K562 (cell line): Measurements from ENCODE around the gene SUCNR1. TPM values are rescaled to one million over a fixed set of nuclear protein-coding genes. Genes with fewer than 3 reads are reported as not detected.

Source experiments
- ARID1B ChIP-seq: fragments of 450-650 bp; IDR thresholded peaks from 2 replicates; pipeline ENCODE4 v1.6.1; 2016; ENCODE audit warnings: antibody characterized with exemption, mild to moderate bottlenecking, inconsistent platforms
- CEBPB ChIP-seq: fragments of 450-650 bp; IDR thresholded peaks from 2 replicates; pipeline ENCODE4 v1.6.1; 2016; ENCODE audit warnings: missing genetic modification characterization, missing compliant biosample characterization
- EZH2 ChIP-seq: IDR thresholded peaks from 2 replicates; pipeline ENCODE4 v1.6.1; 2012; ENCODE audit warnings: low read depth, mild to moderate bottlenecking, inconsistent platforms, low read length, borderline replicate concordance
- FOSL1 ChIP-seq: fragments of 200-800 bp; sonication (Bioruptor generic); conservative IDR thresholded peaks from 2 replicates; pipeline ENCODE4 v1.6.1; 2016; ENCODE audit warnings: missing genetic modification characterization, missing compliant biosample characterization
- FOXO4 ChIP-seq: fragments of 450-650 bp; formaldehyde crosslinking; IDR thresholded peaks from 2 replicates; pipeline ENCODE4 v1.4.0; 2020; ENCODE audit warnings: mild to moderate bottlenecking, moderate library complexity
- HBP1 ChIP-seq: fragments of 450-650 bp; formaldehyde crosslinking; IDR thresholded peaks from 2 replicates; pipeline ENCODE4 v1.4.0; 2022; ENCODE audit warnings: missing genetic modification characterization
- HMBOX1 ChIP-seq: sonication (generic); IDR thresholded peaks from 2 replicates; pipeline ENCODE4 v1.6.1; 2016
- KAT7 ChIP-seq: sonication (generic); formaldehyde crosslinking; IDR thresholded peaks from 2 replicates; pipeline ENCODE4 v1.8.0; 2022; ENCODE audit warnings: missing genetic modification reagents, mild to moderate bottlenecking, borderline replicate concordance
- RBBP5 ChIP-seq: fragments of 200-600 bp; sonication (generic); IDR thresholded peaks from 2 replicates; pipeline ENCODE4 v1.6.1; 2012; ENCODE audit warnings: borderline replicate concordance, mild to moderate bottlenecking, low read length, control low read depth, inconsistent platforms; ENCODE audit not compliant: insufficient read depth, poor library complexity, severe bottlenecking
- TCFL5 ChIP-seq: fragments of 250-450 bp; sonication (Bioruptor Pico); conservative IDR thresholded peaks from 2 replicates; pipeline ENCODE4 v1.6.1; 2021; ENCODE audit warnings: mild to moderate bottlenecking, moderate library complexity, matching md5 sums
- TGIF2 ChIP-seq: sonication (generic); formaldehyde crosslinking; IDR thresholded peaks from 2 replicates; pipeline ENCODE4 v1.8.1; 2022; ENCODE audit warnings: mild to moderate bottlenecking, missing genetic modification reagents, moderate library complexity
- ZBTB40 ChIP-seq, 2 experiments: fragments of 450-650 bp in 1 of 2; sonication (generic) in 1 of 2; formaldehyde crosslinking in 1 of 2; IDR thresholded peaks; 2 replicates each; pipeline versions ENCODE4 v1.7.1 to v1.9.0; 2016 to 2022; ENCODE audit warnings: inconsistent platforms in 1 of 2, mild to moderate bottlenecking in 1 of 2, missing genetic modification reagents in 1 of 2
- ZNF165 ChIP-seq: fragments of 250-450 bp; sonication (Bioruptor Pico); IDR thresholded peaks from 2 replicates; pipeline ENCODE4 v1.4.0; 2020; ENCODE audit warnings: borderline replicate concordance
- ZNF239 ChIP-seq: fragments of 250-450 bp; sonication (Bioruptor Pico); IDR thresholded peaks from 2 replicates; pipeline ENCODE4 v1.4.0; 2020; ENCODE audit warnings: mild to moderate bottlenecking
- polyA plus RNA-seq, 8 experiments: library from polyadenylated mRNA; depleted of rRNA in 4 of 8; stranded (reverse) in 5 of 8; unstranded in 3 of 8; fragments of >200 nt; fragmentation: Nextera tagmentation in 2 of 8; fragmentation: Illumina TruSeq in 1 of 8; extraction: Ambion mirVana in 2 of 8; extraction: Trizol in 1 of 8; gene quantifications; 2 replicates each; pipeline versions ENCODE4 v1.2.1 to v1.2.3, GENCODE V29; 2011 to 2014; ENCODE audit warnings: inconsistent platforms in 1 of 8, missing spikeins in 1 of 8
- total RNA-seq, 7 experiments: library from RNA; depleted of rRNA in 6 of 7; stranded (reverse); fragments of >200 nt in 6 of 7; fragmentation: Illumina TruSeq in 2 of 7; extraction: Trizol in 2 of 7; gene quantifications; 2 replicates each; pipeline versions ENCODE4 v1.2.1 to v1.2.3, GENCODE V29; 2011 to 2021; ENCODE audit warnings: low replicate concordance in 1 of 7

Gene SUCNR1
- total and polyA plus RNA-seq, 9 of the 15 experiments (the other 6 are each of a cell fraction or from before 2014, with no cell fraction given): 0.04 to 0.54 (median 0.13) TPM

GRCh38 chr3:151933234-151933853 lies 59.9 kb downstream of the SUCNR1 start (continued):
- no peak for TF ChIP-seq ZBTB40 (IDR thresholded peaks at IDR 0.05)
- TF ChIP-seq ZBTB40 (CRISPR knock-in tag; IDR thresholded peaks at IDR 0.05): no peak
- no peak for TF ChIP-seq HBP1
- no peak for TF ChIP-seq ZNF239 (CRISPR knock-in tag)
- no peak for TF ChIP-seq TCFL5 (CRISPR knock-in tag)
- no peak for TF ChIP-seq CEBPB
- TF ChIP-seq RBBP5: no peak
- no peak for TF ChIP-seq TGIF2
- TF ChIP-seq FOXO4: no peak
- 0 out of 2 replicates have a peak, but pooled peaks have one; percentile 12 for TF ChIP-seq FOSL1
- TF ChIP-seq ARID1B: peak; percentile 31; the same call in 1 of the 2 replicates
- no peak for TF ChIP-seq ZNF165
- TF ChIP-seq EZH2: no peak
- TF ChIP-seq HMBOX1: no peak
- no peak for TF ChIP-seq KAT7 (CRISPR knock-in tag)
